PC-3 (cell line): ENCODE measurements around the gene TFAP2A. TPM values are rescaled to one million over a fixed set of nuclear protein-coding genes. Genes with fewer than 3 reads are reported as not detected.

Source experiments
- ATAC-seq: fragments of 200-7000 bp; cut with Tn5 transposase; 2 replicates; pipeline ENCODE4 v1.9.1; 2020; ENCODE audit warnings: mild to moderate bottlenecking, moderate library complexity
- BruUV-seq: library from RNA; stranded (reverse); fragments of 400-500 nt; replicated peaks from 2 replicates; lab custom pipeline; 2021; lab: Mats Ljungman, UMichigan
- CTCF ChIA-PET: fragments of 300-600 bp; sonication (Branson Sonifier 250); formaldehyde crosslinking; loops from one replicate; lab custom pipeline; 2022; ENCODE audit warnings: antibody characterized with exemption; lab: Charles Lee
- POLR2A ChIA-PET: fragments of 300-600 bp; sonication (Branson Sonifier 250); formaldehyde crosslinking; loops from one replicate; lab custom pipeline; 2022; ENCODE audit warnings: antibody characterized with exemption; ENCODE audit not compliant: unreplicated experiment; lab: Charles Lee
- DNase-seq: peaks from one replicate; pipeline ENCODE4 v3.0.0-alpha.2; 2015
- H2AFZ ChIP-seq: fragments of 300-600 bp; sonication (generic); 2 replicates; pipeline ENCODE4 v1.6.0; 2016; ENCODE audit warnings: antibody characterized with exemption, low read length
- H3F3A ChIP-seq: fragments of 300-600 bp; sonication (generic); one replicate; pipeline ENCODE4 v1.6.0; 2017; ENCODE audit warnings: antibody characterized with exemption, low read length, control low read depth, mild to moderate bottlenecking; ENCODE audit not compliant: unreplicated experiment
- H3K27ac ChIP-seq: fragments of 300-600 bp; sonication (generic); 2 replicates; pipeline ENCODE4 v1.5.1; 2016; ENCODE audit warnings: mild to moderate bottlenecking, low read length
- H3K27me3 ChIP-seq: fragments of 300-600 bp; sonication (generic); 2 replicates; pipeline ENCODE4 v1.6.1; 2016; ENCODE audit warnings: low read length, mixed read lengths
- H3K36me3 ChIP-seq: fragments of 300-600 bp; sonication (generic); 2 replicates; pipeline ENCODE4 v1.6.1; 2016; ENCODE audit warnings: low read depth, mixed run types, low read length, mixed read lengths
- H3K4me1 ChIP-seq: fragments of 300-600 bp; sonication (generic); 2 replicates; pipeline ENCODE4 v1.5.1; 2016; ENCODE audit warnings: low read length; ENCODE audit not compliant: insufficient read depth
- H3K4me2 ChIP-seq: fragments of 300-600 bp; sonication (generic); 2 replicates; pipeline ENCODE4 v1.6.0; 2016; ENCODE audit warnings: low read length
- H3K4me3 ChIP-seq: fragments of 300-600 bp; sonication (generic); 2 replicates; pipeline ENCODE4 v1.5.1; 2016; ENCODE audit warnings: mild to moderate bottlenecking, low read length, mixed read lengths
- H3K79me2 ChIP-seq: fragments of 300-600 bp; sonication (generic); 2 replicates; pipeline ENCODE4 v1.6.1; 2017; ENCODE audit warnings: low read length, mixed read lengths
- H3K9ac ChIP-seq: fragments of 300-600 bp; sonication (generic); 2 replicates; pipeline ENCODE4 v1.6.0; 2016; ENCODE audit warnings: mild to moderate bottlenecking, low read length
- H3K9me2 ChIP-seq: fragments of 300-600 bp; sonication (generic); replicated peaks from 2 replicates; pipeline ENCODE4 v1.6.1; 2016; ENCODE audit warnings: mixed run types, low read length, mixed read lengths
- H3K9me3 ChIP-seq: fragments of 300-600 bp; sonication (generic); 2 replicates; pipeline ENCODE4 v1.6.1; 2016; ENCODE audit warnings: low read length, mixed read lengths
- H4K20me1 ChIP-seq: fragments of 300-600 bp; sonication (generic); 2 replicates; pipeline ENCODE4 v1.6.1; 2016; ENCODE audit warnings: low read length, mixed read lengths
- EZH2 ChIP-seq: fragments of 300-600 bp; sonication (generic); IDR thresholded peaks from one replicate; pipeline ENCODE4 v1.6.1; 2017; ENCODE audit warnings: antibody characterized with exemption, mild to moderate bottlenecking, low read length; ENCODE audit not compliant: unreplicated experiment
- EZH2phosphoT487 ChIP-seq: fragments of 300-600 bp; sonication (generic); IDR thresholded peaks from 2 replicates; pipeline ENCODE4 v1.6.1; 2018; ENCODE audit warnings: mild to moderate bottlenecking, antibody characterized with exemption, low read length, borderline replicate concordance
- intact Hi-C: fragments of 100-400 bp; cut with micrococcal nuclease; formaldehyde crosslinking; loops from 2 replicates; pipeline ENCODE4 v1.9.0; 2023
- total RNA-seq: library from RNA; depleted of rRNA; stranded (reverse); fragments of >200 nt; gene quantifications from 2 replicates; pipeline ENCODE4 v1.2.3, GENCODE V29; 2014
- TF ChIP-seq, protein P1 (sequence below): fragments of 300-600 bp; sonication (generic); conservative IDR thresholded peaks from 2 replicates; pipeline ENCODE4 v1.5.1; 2017; ENCODE audit warnings: antibody characterized with exemption, low read depth, mild to moderate bottlenecking, low read length

TFAP2A gene
- total RNA-seq, 1 experiment from 2014 or later: 29.4 TPM

DNA sequence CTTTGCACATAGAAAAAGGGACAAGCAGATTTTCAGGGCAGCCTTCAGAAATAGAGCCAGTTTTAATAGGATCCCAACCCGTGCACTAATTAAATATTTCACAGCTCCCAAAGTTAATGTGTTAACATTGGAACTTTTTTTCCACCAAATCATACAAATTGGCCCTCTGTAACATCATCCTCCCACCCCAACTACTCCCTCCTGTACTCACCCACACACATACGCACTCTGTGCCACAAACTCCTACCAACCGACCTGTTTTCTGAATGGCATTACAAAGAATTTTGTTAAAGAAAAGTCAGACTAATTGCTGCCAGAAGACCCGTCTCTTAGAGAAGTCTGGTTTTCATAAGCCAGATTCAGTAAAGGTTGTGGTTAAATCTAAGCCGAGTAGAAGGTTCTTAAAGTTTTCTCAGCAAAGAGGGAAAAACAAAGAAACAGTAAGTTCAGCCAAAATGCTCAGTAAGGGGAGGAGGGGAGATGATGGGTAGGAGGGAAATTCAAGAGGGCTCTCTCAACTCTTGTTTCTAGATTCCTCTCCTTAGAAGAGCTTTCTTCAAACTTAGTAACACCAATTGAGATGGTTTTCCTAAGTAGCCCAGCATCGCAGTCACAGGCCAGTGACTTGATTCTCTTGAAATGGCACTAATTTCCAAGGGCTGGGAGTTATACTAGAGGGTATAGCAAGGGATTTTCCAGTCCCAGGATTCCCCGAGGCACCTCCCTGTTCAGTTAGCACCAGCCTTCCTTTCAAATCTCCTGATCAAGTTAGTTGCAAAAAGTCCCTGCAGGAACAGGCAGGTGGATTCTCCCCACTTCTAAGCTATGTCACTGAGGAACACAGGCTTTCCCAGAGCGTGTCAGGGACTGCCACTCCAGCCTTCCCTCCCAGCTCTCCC is 27.9 kb downstream of the TFAP2A start:
- Histone ChIP-seq H3K4me2 (no peak overlapping the region), H3K9me3 (no peaks in the 10 kb centered on the region), H4K20me1 (no peaks in the 10 kb centered on the region), H3K9me2 (no peaks in the 10 kb centered on the region), H3K4me3 (no peak overlapping the region), H2AFZ (no peak overlapping the region), H3F3A (no peaks in the 10 kb centered on the region), H3K79me2 (no peaks in the 10 kb centered on the region), H3K36me3 (no peaks in the 10 kb centered on the region), H3K4me1 (peaks cover 8% of the 10 kb centered on the region), H3K27ac (no peak overlapping the region), H3K27me3 (no peaks in the 10 kb centered on the region), H3K9ac (no peak overlapping the region)
- BruUV-seq: no TSS peak
- ATAC-seq (no peak), DNase-seq (no peak)
- POLR2A ChIA-PET: no interaction called here
- TF ChIP-seq EZH2phosphoT487 (no peak), EZH2 (no peak)
- TF ChIP-seq, protein P1, sequence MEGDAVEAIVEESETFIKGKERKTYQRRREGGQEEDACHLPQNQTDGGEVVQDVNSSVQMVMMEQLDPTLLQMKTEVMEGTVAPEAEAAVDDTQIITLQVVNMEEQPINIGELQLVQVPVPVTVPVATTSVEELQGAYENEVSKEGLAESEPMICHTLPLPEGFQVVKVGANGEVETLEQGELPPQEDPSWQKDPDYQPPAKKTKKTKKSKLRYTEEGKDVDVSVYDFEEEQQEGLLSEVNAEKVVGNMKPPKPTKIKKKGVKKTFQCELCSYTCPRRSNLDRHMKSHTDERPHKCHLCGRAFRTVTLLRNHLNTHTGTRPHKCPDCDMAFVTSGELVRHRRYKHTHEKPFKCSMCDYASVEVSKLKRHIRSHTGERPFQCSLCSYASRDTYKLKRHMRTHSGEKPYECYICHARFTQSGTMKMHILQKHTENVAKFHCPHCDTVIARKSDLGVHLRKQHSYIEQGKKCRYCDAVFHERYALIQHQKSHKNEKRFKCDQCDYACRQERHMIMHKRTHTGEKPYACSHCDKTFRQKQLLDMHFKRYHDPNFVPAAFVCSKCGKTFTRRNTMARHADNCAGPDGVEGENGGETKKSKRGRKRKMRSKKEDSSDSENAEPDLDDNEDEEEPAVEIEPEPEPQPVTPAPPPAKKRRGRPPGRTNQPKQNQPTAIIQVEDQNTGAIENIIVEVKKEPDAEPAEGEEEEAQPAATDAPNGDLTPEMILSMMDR: no peak
- intact Hi-C loops: no loop called here
- CTCF ChIA-PET: no interaction called here

DNA sequence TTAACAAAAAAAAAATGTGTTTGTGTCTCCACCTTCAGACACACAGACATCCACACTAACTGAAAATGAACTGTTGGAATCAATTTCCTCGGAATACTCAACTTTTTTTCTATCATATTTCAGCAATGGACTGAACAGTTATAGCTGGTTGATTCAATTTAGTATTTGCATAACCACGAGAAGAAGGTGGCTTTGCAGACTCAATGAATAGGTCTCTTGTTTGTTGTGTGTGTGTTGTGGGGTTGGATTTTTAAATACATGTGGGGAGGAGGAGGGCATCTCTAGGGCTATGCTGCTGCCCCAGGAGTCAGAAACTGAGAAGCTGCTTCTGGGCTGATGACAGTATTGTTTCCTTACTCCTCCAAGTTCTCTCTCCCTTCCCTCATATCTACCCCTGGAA is 28.7 kb downstream of the TFAP2A start:
- Histone ChIP-seq H3K9me3 (no peaks in the 10 kb centered on the region), H3K36me3 (no peaks in the 10 kb centered on the region), H3K27ac (no peak overlapping the region), H4K20me1 (no peaks in the 10 kb centered on the region), H2AFZ (no peak overlapping the region), H3K4me2 (no peak overlapping the region), H3K4me3 (no peak overlapping the region), H3K9ac (no peak overlapping the region), H3K27me3 (no peaks in the 10 kb centered on the region), H3K9me2 (no peaks in the 10 kb centered on the region), H3K79me2 (no peaks in the 10 kb centered on the region), H3K4me1 (peaks cover 8% of the 10 kb centered on the region), H3F3A (no peaks in the 10 kb centered on the region)
- no TSS peak for BruUV-seq
- DNase-seq: no peak
- intact Hi-C loops: no loop called here
- ChIA-PET CTCF (no interaction called here), POLR2A (no interaction called here)
- no peak for ATAC-seq
- TF ChIP-seq EZH2phosphoT487: no peak
- no peak for TF ChIP-seq EZH2
- TF ChIP-seq, protein P1: no peak

DNA sequence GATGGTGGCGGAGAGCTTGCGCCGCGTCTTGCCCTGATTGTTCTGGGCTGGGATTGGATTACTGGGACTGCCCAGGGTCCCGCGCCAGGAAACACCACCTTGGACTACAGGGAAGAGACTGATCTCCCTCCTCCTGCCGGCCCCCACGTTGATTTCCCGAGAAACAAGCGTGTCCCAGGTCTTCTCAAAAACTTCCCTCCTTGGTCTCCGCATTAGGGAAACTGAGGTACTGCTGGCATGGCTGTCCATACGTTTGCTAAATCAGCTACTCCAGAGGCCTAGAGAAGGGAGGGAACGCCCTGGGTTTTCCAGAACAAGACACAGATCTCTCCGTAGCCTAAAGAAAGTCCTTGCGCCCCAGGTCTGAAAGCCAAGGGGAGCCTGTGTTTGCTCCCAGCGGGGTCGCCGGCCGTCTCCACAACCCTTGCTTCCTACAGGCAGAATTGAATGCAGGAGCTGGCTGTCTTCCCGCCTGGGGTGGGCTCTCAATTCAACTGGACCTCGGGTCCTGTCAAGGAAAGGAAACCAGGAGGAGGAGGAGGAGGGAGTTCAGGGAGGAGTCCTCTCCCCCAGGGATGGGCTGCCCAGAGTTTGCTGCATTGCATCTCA is 29.2 kb downstream of the TFAP2A start:
- H3K4me3 ChIP-seq: no peak overlapping the region
- no peak overlapping the region for H3K9ac ChIP-seq
- no peaks in the 10 kb centered on the region for H3K27me3 ChIP-seq
- H3K9me3 ChIP-seq: no peaks in the 10 kb centered on the region
- H3K27ac ChIP-seq: no peak overlapping the region
- ATAC-seq (no peak), DNase-seq (no peak)
- POLR2A ChIA-PET: no interaction called here
- intact Hi-C loops: no loop called here
- H4K20me1 ChIP-seq: no peaks in the 10 kb centered on the region
- CTCF ChIA-PET: no interaction called here
- TF ChIP-seq EZH2 (no peak), EZH2phosphoT487 (no peak)
- TF ChIP-seq, protein P1: no peak
- H3K79me2 ChIP-seq: no peaks in the 10 kb centered on the region
- peaks cover 8% of the 10 kb centered on the region for H3K4me1 ChIP-seq
- no peaks in the 10 kb centered on the region for H3K36me3 ChIP-seq
- no peaks in the 10 kb centered on the region for H3F3A ChIP-seq
- H2AFZ ChIP-seq: no peak overlapping the region
- H3K4me2 ChIP-seq: no peak overlapping the region
- no peaks in the 10 kb centered on the region for H3K9me2 ChIP-seq
- BruUV-seq: no TSS peak
